Mesenchymal stem cell (in vitro differentiated cells and primary cell): ENCODE results near the gene NDUFA13.
A peak's percentile ranks its signal among the peaks of the same experiment; 100 is the strongest.

ENCODE experiments used
- DNase-seq: peaks from one replicate; pipeline ENCODE4 v3.0.0-alpha.2; 2013
- H2AFZ ChIP-seq: one replicate; pipeline ENCODE4 v1.6.1; 2013; ENCODE audit warnings: low read depth, mild to moderate bottlenecking, control low read depth, inconsistent platforms, low read length, moderate library complexity
- H2AK5ac ChIP-seq: 2 replicates; pipeline ENCODE4 v1.6.1; 2013; ENCODE audit warnings: low read length, moderate library complexity, mild to moderate bottlenecking, inconsistent platforms; ENCODE audit not compliant: severe bottlenecking
- H2BK120ac ChIP-seq: one replicate; pipeline ENCODE4 v1.6.1; 2013; ENCODE audit warnings: low read depth, mild to moderate bottlenecking, inconsistent platforms, low read length, moderate library complexity
- H2BK12ac ChIP-seq, 2 experiments: one replicate each; pipeline ENCODE4 v1.6.1; 2013; ENCODE audit warnings: inconsistent platforms in 2 of 2, low read length in 2 of 2, mild to moderate bottlenecking in 2 of 2, moderate library complexity in 2 of 2, control low read depth in 1 of 2
- H2BK15ac ChIP-seq: one replicate; pipeline ENCODE4 v1.6.1; 2013; ENCODE audit warnings: mild to moderate bottlenecking, low read depth, inconsistent platforms; ENCODE audit not compliant: poor library complexity, severe bottlenecking
- H2BK5ac ChIP-seq: 2 replicates; pipeline ENCODE4 v1.6.1; 2013; ENCODE audit warnings: low read depth, mild to moderate bottlenecking, low read length, control low read depth, inconsistent platforms; ENCODE audit not compliant: poor library complexity, severe bottlenecking
- H3K14ac ChIP-seq, 2 experiments: one replicate each; pipeline ENCODE4 v1.6.1; 2013; ENCODE audit warnings: inconsistent platforms in 2 of 2, low read length in 2 of 2, control low read depth in 1 of 2, mild to moderate bottlenecking in 1 of 2, moderate library complexity in 1 of 2
- H3K18ac ChIP-seq, 2 experiments: one replicate each; pipeline ENCODE4 v1.6.1; 2013; ENCODE audit warnings: inconsistent platforms in 2 of 2, low read length in 2 of 2, control low read depth in 1 of 2, low read depth in 1 of 2, mild to moderate bottlenecking in 1 of 2
- H3K23ac ChIP-seq, 2 experiments: one replicate each; pipeline ENCODE4 v1.6.1; 2013; ENCODE audit warnings: inconsistent platforms in 2 of 2, low read length in 2 of 2, mild to moderate bottlenecking in 2 of 2, moderate library complexity in 2 of 2, control low read depth in 1 of 2
- H3K27ac ChIP-seq: 2 replicates; pipeline ENCODE4 v1.5.1; 2013; ENCODE audit warnings: mild to moderate bottlenecking, moderate library complexity, low read length, control low read depth, inconsistent platforms; ENCODE audit not compliant: poor library complexity, severe bottlenecking
- H3K27me3 ChIP-seq, 2 experiments: 2 replicates each; pipeline versions ENCODE4 v1.6.1 to v1.7.0; 2013; ENCODE audit warnings: low read length in 2 of 2, mild to moderate bottlenecking in 2 of 2, moderate library complexity in 2 of 2, control low read depth in 1 of 2, inconsistent platforms in 1 of 2; ENCODE audit not compliant: control insufficient read depth in 1 of 2, insufficient read depth in 1 of 2
- H3K36me3 ChIP-seq, 2 experiments: 2 replicates each; pipeline versions ENCODE4 v1.6.1 to v1.7.0; 2013; ENCODE audit warnings: low read length in 2 of 2, control low read depth in 1 of 2, inconsistent platforms in 1 of 2, low read depth in 1 of 2, mild to moderate bottlenecking in 1 of 2; ENCODE audit not compliant: insufficient read depth in 2 of 2, control insufficient read depth in 1 of 2
- H3K4ac ChIP-seq, 2 experiments: one replicate each; pipeline ENCODE4 v1.6.1; 2013; ENCODE audit warnings: inconsistent platforms in 2 of 2, low read length in 2 of 2, mild to moderate bottlenecking in 2 of 2, moderate library complexity in 2 of 2, control low read depth in 1 of 2, low read depth in 1 of 2
- H3K4me1 ChIP-seq: 2 replicates; pipeline ENCODE4 v1.6.1; 2013; ENCODE audit warnings: low read depth, low read length, control low read depth; ENCODE audit not compliant: control insufficient read depth, insufficient read depth
- H3K4me2 ChIP-seq: 2 replicates; pipeline ENCODE4 v1.6.1; 2013; ENCODE audit warnings: low read length, mild to moderate bottlenecking, inconsistent platforms; ENCODE audit not compliant: poor library complexity, severe bottlenecking
- H3K4me3 ChIP-seq, 2 experiments: 2 replicates each; pipeline versions ENCODE4 v1.5.1 to v1.7.0; 2013; ENCODE audit warnings: low read length in 2 of 2, mild to moderate bottlenecking in 2 of 2, control low read depth in 1 of 2, low read depth in 1 of 2; ENCODE audit not compliant: insufficient read depth in 1 of 2
- H3K79me1 ChIP-seq: replicated peaks from 2 replicates; pipeline ENCODE4 v1.6.1; 2013; ENCODE audit warnings: mild to moderate bottlenecking, control low read depth, low read length, inconsistent platforms; ENCODE audit not compliant: poor library complexity, severe bottlenecking
- H3K9ac ChIP-seq: 2 replicates; pipeline ENCODE4 v1.7.0; 2013; ENCODE audit warnings: mild to moderate bottlenecking, low read length, moderate library complexity
- H3K9me3 ChIP-seq: 2 replicates; pipeline ENCODE4 v1.7.0; 2013; ENCODE audit warnings: mild to moderate bottlenecking, low read length; ENCODE audit not compliant: control insufficient read depth
- H4K8ac ChIP-seq: one replicate; pipeline ENCODE4 v1.6.1; 2013; ENCODE audit warnings: inconsistent platforms, mild to moderate bottlenecking, low read length, moderate library complexity
- H4K91ac ChIP-seq: one replicate; pipeline ENCODE4 v1.6.1; 2013; ENCODE audit warnings: mild to moderate bottlenecking, low read length, inconsistent platforms
- WGBS: methylation state at CpG from one replicate; pipeline ENCODE4 v1.1.7; 2013; ENCODE audit warnings: mixed read lengths; 5-methylcytosine and 5-hydroxymethylcytosine counted together

Gene NDUFA13

DNA sequence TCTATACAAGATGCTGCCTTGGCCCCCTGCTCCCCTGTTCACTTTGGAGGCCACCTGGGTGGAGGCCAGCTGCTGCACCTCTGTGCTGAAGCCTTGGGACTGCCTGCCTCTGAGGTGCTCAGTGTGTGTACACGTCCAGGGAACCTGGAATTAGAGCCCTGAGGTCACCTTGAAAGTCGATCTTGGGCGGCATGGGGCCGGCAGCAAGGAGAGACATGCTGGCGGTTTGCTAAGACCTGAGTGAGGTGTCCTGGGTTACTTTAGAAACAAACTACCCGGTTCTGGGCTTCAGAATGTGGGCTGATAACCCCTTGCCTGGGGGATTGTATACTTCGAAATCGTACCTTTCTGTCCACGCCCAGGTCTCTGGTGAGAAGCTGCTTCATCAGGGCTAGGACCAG, 26.2 kb upstream of the NDUFA13 start:
- WGBS = 85% methylated on average over 9 of the region's 9 CpGs
- Histone ChIP-seq H3K23ac (no peak overlapping the region), H3K79me1 (peaks cover 33% of the 10 kb centered on the region)

DNA sequence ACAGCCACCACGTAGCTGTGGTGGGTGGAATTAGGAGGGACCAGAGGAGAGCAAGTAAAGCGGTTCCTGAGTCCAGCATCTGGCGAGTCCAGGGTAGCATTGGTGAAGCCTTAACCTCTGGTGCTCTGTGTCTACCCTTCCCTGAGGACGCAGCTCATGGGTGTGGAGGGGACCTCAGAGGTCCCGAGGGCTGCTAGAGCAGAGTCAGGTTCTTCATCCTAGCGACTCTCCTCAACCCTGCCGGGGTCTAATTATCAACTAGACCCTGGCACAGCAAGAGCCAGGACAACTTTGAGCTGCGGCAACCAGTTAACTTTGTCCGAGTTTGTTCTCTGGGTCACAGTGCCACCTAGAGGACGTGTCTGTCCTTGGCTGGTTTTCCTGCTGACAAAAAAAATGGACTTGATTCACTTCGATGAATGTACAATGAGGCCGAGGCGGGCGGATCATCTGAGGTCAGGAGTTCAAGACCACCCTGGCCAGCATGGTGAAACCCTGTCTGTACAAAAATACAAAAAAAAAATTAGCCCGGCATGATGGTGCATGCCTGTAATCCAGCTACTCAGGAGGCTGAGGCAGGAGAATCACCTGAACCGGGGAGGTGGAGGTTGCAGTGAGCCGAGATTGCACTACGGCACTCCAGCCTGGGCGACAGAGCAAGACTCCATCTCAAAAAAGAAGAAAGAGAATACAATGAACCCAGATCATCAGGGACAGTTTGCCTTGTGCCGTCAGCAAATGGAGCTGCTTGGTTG, 25.6 kb upstream of the NDUFA13 start:
- Histone ChIP-seq H3K23ac (no peak overlapping the region), H3K9ac (peak overlapping the region; percentile 90), H2BK12ac (peak overlapping the region; percentile 69 to 75), H3K79me1 (peaks cover 30% of the 10 kb centered on the region), H3K4me3 (peak overlapping the region in 1 of 2 experiments; percentile 62), H2BK15ac (peak overlapping the region; percentile 5), H3K27ac (peak overlapping the region; percentile 75), H2AFZ (no peak overlapping the region), H3K18ac (peak overlapping the region; percentile 38 to 62), H2BK120ac (no peak overlapping the region), H2AK5ac (peak overlapping the region; percentile 8), H3K14ac (no peak overlapping the region), H3K9me3 (no peaks in the 10 kb centered on the region), H4K8ac (peak overlapping the region; percentile 84), H3K4ac (peak overlapping the region; percentile 3 to 87), H2BK5ac (no peak overlapping the region), H3K4me1 (peaks cover 45% of the 10 kb centered on the region), H3K27me3 (no peaks in the 10 kb centered on the region), H3K4me2 (peak overlapping the region; percentile 4), H3K36me3 (peaks cover 33 to 55% of the 10 kb centered on the region in 2 experiments), H4K91ac (peak overlapping the region; percentile 65)
- DNase-seq = peak; percentile 85
- 47% methylated on average over 20 of the region's 20 CpGs for WGBS

More for the DNA sequence above, 26.2 kb upstream of the NDUFA13 start:
- peak overlapping the region; percentile 4 for H3K4me2 ChIP-seq
- H2BK15ac ChIP-seq = peak overlapping the region; percentile 5
- H2BK5ac ChIP-seq = no peak overlapping the region
- peak overlapping the region; percentile 90 for H3K9ac ChIP-seq
- H3K27me3 ChIP-seq = no peaks in the 10 kb centered on the region
- peak overlapping the region; percentile 84 for H4K8ac ChIP-seq
- peak overlapping the region; percentile 8 for H2AK5ac ChIP-seq
- peak overlapping the region in 1 of 2 experiments; percentile 78 for H3K14ac ChIP-seq
- peak overlapping the region; percentile 65 for H4K91ac ChIP-seq
- H2BK120ac ChIP-seq = no peak overlapping the region
- DNase-seq = no peak
- H3K9me3 ChIP-seq = no peaks in the 10 kb centered on the region
- H3K4me1 ChIP-seq = peaks cover 51% of the 10 kb centered on the region
- H3K18ac ChIP-seq = peak overlapping the region; percentile 38 to 73
- H3K27ac ChIP-seq = peak overlapping the region; percentile 75
- peak overlapping the region; percentile 69 to 75 for H2BK12ac ChIP-seq
- peak overlapping the region in 1 of 2 experiments; percentile 62 for H3K4me3 ChIP-seq
- no peak overlapping the region for H2AFZ ChIP-seq
- peaks cover 31 to 52% of the 10 kb centered on the region in 2 experiments for H3K36me3 ChIP-seq
- H3K4ac ChIP-seq = peak overlapping the region; percentile 3 to 87

GRCh38 chr19:19491321-19492025, 24.6 kb upstream of the NDUFA13 start:
- no peak overlapping the region for H4K91ac ChIP-seq
- no peak overlapping the region for H3K4me3 ChIP-seq
- peaks cover 35% of the 10 kb centered on the region for H3K79me1 ChIP-seq
- no peak overlapping the region for H3K4me2 ChIP-seq
- no peak overlapping the region for H2BK15ac ChIP-seq
- H3K27me3 ChIP-seq = no peaks in the 10 kb centered on the region
- 91% methylated on average over 15 of the region's 15 CpGs for WGBS
- no peak overlapping the region for H2AFZ ChIP-seq
- H2BK5ac ChIP-seq = no peak overlapping the region
- H4K8ac ChIP-seq = no peak overlapping the region
- H3K9ac ChIP-seq = no peak overlapping the region
- H3K4ac ChIP-seq = no peak overlapping the region
- H2AK5ac ChIP-seq = no peak overlapping the region
- no peak overlapping the region for H2BK120ac ChIP-seq
- no peak overlapping the region for H3K18ac ChIP-seq
- no peak for DNase-seq
- H3K36me3 ChIP-seq = peaks cover 43 to 57% of the 10 kb centered on the region in 2 experiments
- peaks cover 35% of the 10 kb centered on the region for H3K4me1 ChIP-seq
- no peak overlapping the region for H3K27ac ChIP-seq
- H2BK12ac ChIP-seq = no peak overlapping the region
- no peak overlapping the region for H3K14ac ChIP-seq
- H3K23ac ChIP-seq = no peak overlapping the region
- H3K9me3 ChIP-seq = no peaks in the 10 kb centered on the region

DNA sequence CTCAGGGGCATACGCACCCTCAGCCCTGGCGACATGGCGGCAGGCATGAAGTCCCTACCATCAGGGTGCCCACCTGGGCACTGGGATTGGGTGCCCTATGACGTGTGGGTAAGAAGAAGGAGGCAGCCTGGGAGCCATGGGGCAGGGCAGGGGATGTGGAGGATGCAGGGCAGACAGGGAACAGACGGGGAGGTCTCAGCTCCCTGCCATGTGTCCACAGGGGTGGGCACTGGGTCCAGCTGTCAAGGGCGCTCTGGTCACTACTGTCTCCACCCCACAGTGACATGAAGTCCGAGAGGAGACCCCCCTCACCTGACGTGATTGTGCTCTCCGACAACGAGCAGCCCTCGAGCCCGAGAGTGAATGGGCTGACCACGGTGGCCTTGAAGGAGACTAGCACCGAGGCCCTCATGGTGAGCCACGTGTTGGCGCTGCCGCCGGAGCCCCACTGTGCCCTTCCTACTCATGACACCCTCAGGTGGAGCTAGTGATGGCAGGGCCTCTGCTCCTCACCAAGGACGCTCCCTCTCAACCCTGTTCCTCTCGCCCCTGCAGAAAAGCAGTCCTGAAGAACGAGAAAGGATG, 23.9 kb upstream of the NDUFA13 start:
- Histone ChIP-seq H3K4me2 (no peak overlapping the region), H3K27me3 (no peaks in the 10 kb centered on the region), H3K14ac (no peak overlapping the region), H2BK15ac (no peak overlapping the region), H3K9ac (no peak overlapping the region), H3K9me3 (no peaks in the 10 kb centered on the region), H3K36me3 (peaks cover 50 to 57% of the 10 kb centered on the region in 2 experiments), H4K91ac (no peak overlapping the region), H3K27ac (no peak overlapping the region), H2BK5ac (no peak overlapping the region), H2BK12ac (no peak overlapping the region), H3K4me3 (no peak overlapping the region), H3K18ac (no peak overlapping the region), H3K4ac (no peak overlapping the region), H4K8ac (no peak overlapping the region), H2AFZ (no peak overlapping the region), H3K4me1 (peaks cover 29% of the 10 kb centered on the region), H3K79me1 (peaks cover 32% of the 10 kb centered on the region), H2AK5ac (no peak overlapping the region), H3K23ac (no peak overlapping the region), H2BK120ac (no peak overlapping the region)
- WGBS = 97% methylated on average over 21 of the region's 21 CpGs
- DNase-seq = no peak
